ENCODE data around the gene RAD21L1.

The RAD21L1 gene

GRCh38 chr20:1297486-1297885, 71.6 kb downstream of the RAD21L1 start:
- no peak for DNase-seq

- DNase-seq = no peak
Observed at GRCh38 chr20:1298166-1298565, 72.3 kb downstream of the RAD21L1 start.

GRCh38 chr20:1298888-1299511, 73.2 kb downstream of the RAD21L1 start:
- no peak for DNase-seq

- no peak for DNase-seq
Observed at GRCh38 chr20:1299522-1299921, 73.7 kb downstream of the RAD21L1 start.

- DNase-seq = no peak
Observed at GRCh38 chr20:1300083-1300840, 74.4 kb downstream of the RAD21L1 start.

- no peak for DNase-seq
Observed at GRCh38 chr20:1301031-1301529, 75.2 kb downstream of the RAD21L1 start.

GRCh38 chr20:1302685-1303541, 77.1 kb downstream of the RAD21L1 start:
- no peak for DNase-seq

- DNase-seq = no peak
Observed at GRCh38 chr20:1304710-1305515, 79.1 kb downstream of the RAD21L1 start.

Data from activated gamma-delta T cell (primary cell).